NCI-H774 (cell line): ENCODE measurements around the gene FEM1C.

Source experiments
- DNase-seq: peaks from one replicate; lab custom pipeline; 2025; lab: John Stamatoyannopoulos, UW

The FEM1C gene

GRCh38 chr5:115557667-115558387 is 13.3 kb upstream of the FEM1C start:
- peak; percentile 11 for DNase-seq

GRCh38 chr5:115556276-115556675 is 11.7 kb upstream of the FEM1C start:
- no peak for DNase-seq

- DNase-seq = no peak
Measured at GRCh38 chr5:115555084-115555633, 10.6 kb upstream of the FEM1C start.

- no peak for DNase-seq
Measured at GRCh38 chr5:115553082-115553481, 8.5 kb upstream of the FEM1C start.

- DNase-seq = no peak
Measured at GRCh38 chr5:115551415-115551814, 6.8 kb upstream of the FEM1C start.

GRCh38 chr5:115549154-115549553 is 4.6 kb upstream of the FEM1C start:
- no peak for DNase-seq

- DNase-seq = no peak
Measured at GRCh38 chr5:115548683-115549082, 4.1 kb upstream of the FEM1C start.

- DNase-seq = no peak
Measured at GRCh38 chr5:115545351-115545882, 842 bp upstream of the FEM1C start.

GRCh38 chr5:115544043-115544435 is 536 bp downstream of the FEM1C start:
- DNase-seq = no peak

- no peak for DNase-seq
Measured at GRCh38 chr5:115543365-115544042, 1.1 kb downstream of the FEM1C start.

- no peak for DNase-seq
Measured at GRCh38 chr5:115542651-115543364, 1.8 kb downstream of the FEM1C start.

- peak; percentile 6 for DNase-seq
Measured at GRCh38 chr5:115542086-115542485, 2.5 kb downstream of the FEM1C start.

GRCh38 chr5:115541611-115542010 is 3.0 kb downstream of the FEM1C start:
- DNase-seq = no peak

GRCh38 chr5:115535479-115536035 is 9.0 kb downstream of the FEM1C start:
- DNase-seq = no peak

GRCh38 chr5:115532517-115532916 is 12.1 kb downstream of the FEM1C start:
- DNase-seq = no peak

GRCh38 chr5:115531787-115532367 is 12.7 kb downstream of the FEM1C start:
- no peak for DNase-seq

- DNase-seq = no peak
Measured at GRCh38 chr5:115531380-115531779, 13.2 kb downstream of the FEM1C start.

GRCh38 chr5:115530426-115530825 is 14.1 kb downstream of the FEM1C start:
- no peak for DNase-seq

- DNase-seq = no peak
Measured at GRCh38 chr5:115526604-115527003, 18.0 kb downstream of the FEM1C start.

- DNase-seq = no peak
Measured at GRCh38 chr5:115524199-115524847, 20.3 kb downstream of the FEM1C start.

- no peak for DNase-seq
Measured at GRCh38 chr5:115522832-115523403, 21.7 kb downstream of the FEM1C start.
